ENCODE results near the gene ERICH6.

The ERICH6 gene

GRCh38 chr3:150699068-150699639 lies 4.6 kb downstream of the ERICH6 start:
- Histone ChIP-seq H3K27ac (ENCODE audit: low read length) (no peak overlapping the region), H3K9me3 (ENCODE audit: insufficient read depth, low read length, severe bottlenecking) (no peaks in the 10 kb centered on the region), H2AFZ (ENCODE audit: low read depth, low read length) (no peak overlapping the region), H3K4me2 (ENCODE audit: insufficient read depth, low read length) (no peak overlapping the region), H3K4me3 (ENCODE audit: low read depth in 1 of 2, low read length in 2 of 2) (no peak overlapping the region), H3K9ac (ENCODE audit: low read depth, low read length) (no peak overlapping the region), H3K4me1 (ENCODE audit: insufficient read depth, low read length) (peaks cover 11% of the 10 kb centered on the region), H3K27me3 (ENCODE audit: insufficient read depth, low read length, poor library complexity) (no peaks in the 10 kb centered on the region), H3K36me3 (ENCODE audit: insufficient read depth, low read length) (no peaks in the 10 kb centered on the region), H3K79me2 (ENCODE audit: insufficient read depth, low read length) (no peaks in the 10 kb centered on the region), H4K20me1 (ENCODE audit: insufficient read depth, low read length) (no peaks in the 10 kb centered on the region)
- ATAC-seq (ENCODE audit: insufficient read depth, low read depth) (no peak), DNase-seq (no peak)
- TF ChIP-seq EZH2 (IDR thresholded peaks at IDR 0.05; ENCODE audit: borderline replicate concordance, low read depth, low read length, severe bottlenecking) (no peak), CTCF (IDR thresholded peaks at IDR 0.05; ENCODE audit: borderline replicate concordance, extremely low read depth, low read length, poor library complexity, severe bottlenecking) (no peak)

GRCh38 chr3:150697646-150698045 lies 6.1 kb downstream of the ERICH6 start:
- H3K36me3 ChIP-seq (ENCODE audit: insufficient read depth, low read length) = no peaks in the 10 kb centered on the region
- no peak overlapping the region for H3K27ac ChIP-seq (ENCODE audit: low read length)
- no peak overlapping the region for H3K9ac ChIP-seq (ENCODE audit: low read depth, low read length)
- no peak overlapping the region for H3K4me2 ChIP-seq (ENCODE audit: insufficient read depth, low read length)
- H3K4me1 ChIP-seq (ENCODE audit: insufficient read depth, low read length) = no peaks in the 10 kb centered on the region
- no peaks in the 10 kb centered on the region for H3K27me3 ChIP-seq (ENCODE audit: insufficient read depth, low read length, poor library complexity)
- no peak overlapping the region for H2AFZ ChIP-seq (ENCODE audit: low read depth, low read length)
- no peak overlapping the region for H3K4me3 ChIP-seq (ENCODE audit: low read depth in 1 of 2, low read length in 2 of 2)
- peaks cover 5% of the 10 kb centered on the region for H3K9me3 ChIP-seq (ENCODE audit: insufficient read depth, low read length, severe bottlenecking)
- no peaks in the 10 kb centered on the region for H3K79me2 ChIP-seq (ENCODE audit: insufficient read depth, low read length)
- no peaks in the 10 kb centered on the region for H4K20me1 ChIP-seq (ENCODE audit: insufficient read depth, low read length)
- ATAC-seq (ENCODE audit: insufficient read depth, low read depth) (no peak), DNase-seq (no peak)
- TF ChIP-seq EZH2 (IDR thresholded peaks at IDR 0.05; ENCODE audit: borderline replicate concordance, low read depth, low read length, severe bottlenecking) (no peak), CTCF (IDR thresholded peaks at IDR 0.05; ENCODE audit: borderline replicate concordance, extremely low read depth, low read length, poor library complexity, severe bottlenecking) (no peak)

- Histone ChIP-seq H3K27ac (ENCODE audit: low read length) (no peak overlapping the region), H3K9ac (ENCODE audit: low read depth, low read length) (no peak overlapping the region), H4K20me1 (ENCODE audit: insufficient read depth, low read length) (no peaks in the 10 kb centered on the region), H3K79me2 (ENCODE audit: insufficient read depth, low read length) (no peaks in the 10 kb centered on the region), H3K27me3 (ENCODE audit: insufficient read depth, low read length, poor library complexity) (no peaks in the 10 kb centered on the region), H3K36me3 (ENCODE audit: insufficient read depth, low read length) (no peaks in the 10 kb centered on the region), H3K4me2 (ENCODE audit: insufficient read depth, low read length) (no peak overlapping the region), H3K4me3 (ENCODE audit: low read depth in 1 of 2, low read length in 2 of 2) (no peak overlapping the region), H2AFZ (ENCODE audit: low read depth, low read length) (no peak overlapping the region), H3K9me3 (ENCODE audit: insufficient read depth, low read length, severe bottlenecking) (peaks cover 20% of the 10 kb centered on the region), H3K4me1 (ENCODE audit: insufficient read depth, low read length) (no peaks in the 10 kb centered on the region)
- ATAC-seq (ENCODE audit: insufficient read depth, low read depth) (no peak), DNase-seq (no peak)
- TF ChIP-seq EZH2 (IDR thresholded peaks at IDR 0.05; ENCODE audit: borderline replicate concordance, low read depth, low read length, severe bottlenecking) = no peak
- no peak for TF ChIP-seq CTCF (IDR thresholded peaks at IDR 0.05; ENCODE audit: borderline replicate concordance, extremely low read depth, low read length, poor library complexity, severe bottlenecking)
Observed at GRCh38 chr3:150691414-150692040, 12.2 kb downstream of the ERICH6 start.

Measured in DND-41 (cell line).